Stimulated activated CD8-positive, alpha-beta memory T cell treated with anti-CD3 and anti-CD28 coated beads, Interleukin-15, amount 100 ng/mL, for 48 hours (primary cell): ENCODE results near the gene TMCC3.
"Not testable (repeated sequence)": the region's sequence is repeated elsewhere in the genome, so short reads cannot be mapped to it uniquely, and the experiment has no call there.

ENCODE experiments used
- DNase-seq, 2 donors: peaks; one replicate each; pipeline ENCODE4 v3.0.0-alpha.2; 2020; ENCODE audit warnings: low read depth in 2 of 2

TMCC3 gene

GRCh38 chr12:94650143-94651056 lies at the start of gene TMCC3:
TSS of gene TMCC3 (minus strand) at chr12:94650557. CDS start at chr12:94650430, 127 bp downstream.
- DNase-seq: no peak

DNA sequence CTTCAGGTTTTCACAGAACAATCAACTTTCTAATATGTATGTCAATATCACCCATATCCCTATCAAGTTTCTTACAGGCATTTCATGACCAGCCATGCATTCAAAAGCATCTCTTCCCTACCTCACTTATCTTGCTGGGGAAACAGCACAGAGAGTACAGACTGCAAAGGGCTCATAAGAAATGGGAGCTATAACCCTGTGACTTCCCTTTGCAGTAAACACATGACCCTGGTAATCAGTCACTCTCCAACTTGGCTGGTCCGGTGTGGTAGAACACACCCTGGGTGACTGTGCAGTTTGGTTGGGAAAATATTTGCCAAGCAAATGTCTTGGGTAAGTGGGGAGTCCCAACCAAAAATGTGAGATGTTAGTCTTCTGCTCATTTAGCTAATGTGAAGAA lies 49.4 kb upstream of the TMCC3 start:
- DNase-seq: no peak

DNA sequence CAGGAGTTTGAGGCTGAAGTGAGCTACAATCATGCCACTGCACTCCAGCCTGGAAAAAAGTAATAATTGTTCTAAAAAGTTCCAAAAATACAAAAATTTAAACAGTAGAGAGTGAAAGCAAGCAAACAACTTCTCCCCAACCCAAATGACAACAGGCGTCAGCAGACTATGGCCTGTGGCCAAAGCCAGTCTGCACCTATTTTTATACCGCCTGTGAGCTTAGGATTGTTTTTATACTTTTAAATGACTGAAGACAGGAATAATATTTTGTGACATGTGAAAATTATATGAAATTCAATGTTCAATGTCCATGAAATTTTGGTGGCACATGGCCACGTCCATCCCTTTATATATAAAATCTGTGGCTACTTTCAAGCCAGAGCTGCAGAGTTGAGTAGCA lies 48.2 kb upstream of the TMCC3 start:
- no peak for DNase-seq

GRCh38 chr12:94697631-94698030 lies 47.3 kb upstream of the TMCC3 start:
- DNase-seq: no peak

- DNase-seq: no peak
These were observed 44.4 kb upstream of the TMCC3 start for GRCh38 chr12:94694732-94695131.

DNA sequence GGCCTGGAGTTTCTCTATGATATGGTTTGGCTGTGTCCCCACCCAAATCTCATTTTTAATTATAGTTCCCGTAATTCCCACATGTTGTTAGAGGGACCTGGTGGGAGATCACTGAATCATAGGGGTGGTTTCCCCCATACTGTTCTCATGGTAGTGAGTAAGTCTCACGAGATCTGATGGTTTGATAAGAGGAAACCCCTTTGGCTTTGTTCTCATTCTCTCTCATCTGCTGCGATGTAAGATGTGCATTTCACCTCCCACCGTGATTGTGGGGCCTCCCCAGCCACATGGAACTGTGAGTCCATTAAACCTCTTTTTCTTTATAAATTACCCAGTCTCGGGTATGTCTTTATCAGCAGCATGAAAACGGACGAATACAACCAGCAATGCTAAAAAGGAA lies 42.5 kb upstream of the TMCC3 start:
- not testable (repeated sequence) for DNase-seq

DNA sequence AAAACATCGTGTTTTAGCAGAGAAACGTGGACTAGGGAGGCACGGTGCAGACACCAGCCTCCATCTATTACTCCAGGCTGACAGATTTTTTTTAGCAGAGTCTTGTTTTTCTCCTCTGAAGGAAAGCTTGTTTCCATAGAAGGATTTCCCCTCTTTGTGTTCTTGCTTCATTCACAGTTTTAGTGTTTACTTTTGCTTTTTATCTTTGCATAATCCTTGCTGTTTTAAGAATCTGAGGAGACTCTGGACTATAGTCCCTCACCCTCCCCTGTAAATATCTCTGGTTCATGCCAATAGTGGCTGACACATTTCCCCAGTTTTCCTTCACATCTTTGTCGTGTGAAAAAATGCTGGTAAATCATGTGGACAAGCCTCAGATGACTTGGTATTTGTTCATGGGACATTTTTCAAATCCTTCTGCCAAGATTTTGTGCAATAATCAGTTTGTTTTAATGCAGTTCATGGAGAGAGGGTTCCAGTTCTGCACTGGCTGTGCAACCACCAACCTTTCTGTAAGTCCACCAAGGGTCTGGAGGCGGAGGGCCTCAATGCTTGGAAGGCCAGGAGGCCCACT lies 39.9 kb upstream of the TMCC3 start:
- DNase-seq: no peak

GRCh38 chr12:94689646-94690036 lies 39.3 kb upstream of the TMCC3 start:
- no peak for DNase-seq

DNA sequence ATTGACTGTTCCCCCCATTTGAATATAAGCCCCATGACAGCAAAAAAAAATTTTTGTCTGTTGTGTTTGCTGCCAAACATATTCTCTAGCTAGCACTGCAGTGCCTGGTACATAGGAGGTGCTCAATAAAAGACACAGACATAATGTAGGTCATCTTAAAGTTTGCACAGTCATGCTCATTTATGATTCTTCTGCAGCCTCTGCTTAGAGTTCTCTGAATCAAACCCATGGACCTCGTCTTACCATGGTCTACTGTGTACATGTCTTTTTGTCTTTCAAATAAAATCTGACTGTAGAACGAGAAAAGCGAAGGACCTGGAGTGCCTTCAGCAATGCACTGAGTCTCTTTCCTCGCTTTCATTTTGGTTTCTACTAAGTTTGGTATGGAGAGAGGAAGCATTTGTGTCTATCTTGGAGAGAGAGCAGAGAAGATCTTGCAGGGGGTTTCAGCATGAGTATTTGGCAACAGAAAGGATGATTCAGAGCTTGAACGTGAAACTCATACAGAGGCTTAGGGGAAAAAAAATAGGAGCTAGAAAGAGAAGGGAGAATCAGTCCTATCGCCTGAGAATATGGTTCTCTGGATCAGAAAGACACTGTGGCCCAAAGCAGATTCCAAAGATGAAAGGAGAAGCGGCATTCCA lies 38.8 kb upstream of the TMCC3 start:
- DNase-seq: no peak

- DNase-seq: no peak
These were observed 37.5 kb upstream of the TMCC3 start for GRCh38 chr12:94687891-94688290.

GRCh38 chr12:94686834-94687628 lies 36.7 kb upstream of the TMCC3 start:
- no peak for DNase-seq

DNA sequence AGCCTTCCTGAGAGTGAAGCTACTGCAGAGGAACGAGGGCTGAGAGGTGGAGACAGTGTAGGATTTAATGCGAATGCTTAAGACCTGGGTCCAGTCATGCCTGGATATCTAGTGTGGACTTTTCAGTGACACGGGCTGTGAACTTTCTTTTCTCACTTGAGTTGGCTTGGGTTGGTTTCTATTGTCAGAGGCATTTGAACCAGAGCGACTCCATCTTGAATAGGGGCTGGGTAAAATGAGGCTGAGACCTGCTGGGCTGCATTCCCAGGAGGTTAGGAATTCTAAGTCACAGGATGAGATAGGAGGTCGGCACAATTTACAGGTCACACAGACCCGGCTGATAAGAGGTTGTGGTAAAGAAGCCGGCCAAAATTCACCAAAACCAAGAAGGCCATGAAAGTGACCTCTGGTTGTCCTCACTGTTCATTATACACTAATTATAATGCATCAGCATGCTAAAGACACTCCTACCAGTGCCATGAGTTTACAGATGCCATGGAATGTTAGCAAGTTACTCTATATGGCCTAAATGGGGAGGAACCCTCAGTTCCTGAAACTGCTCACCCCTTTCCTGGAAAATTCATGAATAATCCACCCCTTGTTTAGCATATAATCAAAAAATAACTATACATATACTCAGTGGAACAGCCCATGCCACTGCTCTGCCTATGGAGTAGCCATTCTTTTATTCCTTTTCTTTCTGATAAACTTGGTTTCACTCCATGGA lies 34.2 kb upstream of the TMCC3 start:
- no peak for DNase-seq

DNA sequence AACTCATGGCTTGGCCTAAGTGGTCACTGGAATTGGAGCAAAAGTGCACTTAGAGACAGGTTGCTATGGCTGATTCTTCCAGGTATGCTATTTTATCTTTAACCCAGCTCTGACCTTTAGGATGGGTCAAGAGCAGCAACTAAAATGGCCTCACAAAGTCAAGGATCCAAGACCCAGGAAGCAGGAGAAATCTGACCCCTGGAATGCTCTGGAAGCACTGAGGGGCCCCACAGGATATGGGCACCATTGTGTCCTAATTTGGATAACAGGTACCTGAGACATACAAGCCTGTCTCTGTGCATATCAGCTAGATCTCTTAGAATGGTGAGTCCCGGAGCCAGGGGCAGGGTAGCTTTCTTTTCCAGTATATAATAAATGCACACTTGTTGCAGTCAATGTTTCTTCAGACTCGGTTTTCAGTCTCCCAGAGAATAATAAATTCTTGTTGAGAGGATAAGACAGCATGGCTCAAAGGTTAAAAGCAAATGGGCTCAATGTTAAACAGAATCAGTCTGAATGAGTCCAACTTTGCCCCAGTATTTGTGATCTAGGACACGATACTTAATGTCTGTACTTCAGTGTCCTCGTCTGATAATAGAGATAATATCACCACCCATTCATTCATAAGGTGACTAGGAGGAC lies 29.3 kb upstream of the TMCC3 start:
- no peak for DNase-seq

DNA sequence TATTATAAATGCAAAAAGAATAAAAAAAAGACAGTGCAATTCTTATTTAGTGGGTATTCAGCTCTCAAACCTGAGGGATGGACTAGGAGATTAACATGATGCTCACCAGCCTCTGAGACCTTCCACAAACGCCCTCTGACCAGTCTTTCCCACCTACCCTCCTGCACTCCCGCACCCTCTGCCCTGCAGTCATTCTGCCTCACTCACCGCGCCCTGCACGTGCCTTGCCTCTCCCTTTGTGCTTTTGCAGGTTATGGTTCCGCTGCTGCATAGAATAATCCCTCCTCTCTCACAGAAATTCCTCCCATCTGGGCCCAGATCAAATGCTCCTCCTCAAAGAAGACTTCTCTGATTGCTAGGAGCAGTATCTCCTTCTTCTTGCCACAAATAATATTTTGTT lies 28.5 kb upstream of the TMCC3 start:
- DNase-seq: no peak

DNA sequence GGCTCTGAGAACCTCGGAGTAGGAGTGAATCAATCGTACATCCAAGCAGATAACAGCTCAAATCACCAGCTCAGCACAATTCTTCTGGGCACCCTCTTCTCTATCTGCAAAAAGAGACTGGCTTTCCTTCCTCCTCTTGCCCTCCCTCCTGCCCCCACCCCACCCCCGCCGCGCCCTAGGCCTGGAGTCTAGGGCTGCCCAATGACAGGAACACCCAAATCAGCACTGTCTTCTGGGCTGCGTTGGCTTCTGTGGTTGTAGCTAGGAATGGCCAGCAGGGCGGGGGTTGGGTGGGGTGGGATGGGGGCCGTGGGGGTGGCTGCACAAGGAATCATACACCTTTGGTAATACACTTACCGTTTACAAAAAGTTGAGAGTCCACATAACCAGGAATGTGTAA lies 28.0 kb upstream of the TMCC3 start:
- no peak for DNase-seq

DNA sequence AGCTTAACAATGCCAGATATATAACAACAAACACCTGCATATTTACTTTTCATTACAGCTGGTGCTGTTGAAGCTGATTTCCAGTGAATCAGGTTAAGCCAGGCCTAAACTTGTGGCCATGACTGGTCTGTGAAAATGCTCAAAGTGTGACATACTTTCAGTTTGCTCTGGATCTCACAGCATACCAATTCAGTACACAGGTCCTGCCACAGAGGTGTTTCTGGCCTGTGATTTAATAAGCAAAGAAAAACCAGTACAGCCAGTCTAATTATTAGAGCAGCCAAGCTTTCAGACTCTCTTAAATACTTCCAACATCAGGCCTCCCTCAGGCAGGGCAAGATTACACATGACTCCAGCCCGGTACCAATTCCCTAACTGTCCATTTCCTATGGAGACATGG lies 27.4 kb upstream of the TMCC3 start:
- DNase-seq: no peak

GRCh38 chr12:94676922-94677321 lies 26.6 kb upstream of the TMCC3 start:
- no peak for DNase-seq

DNA sequence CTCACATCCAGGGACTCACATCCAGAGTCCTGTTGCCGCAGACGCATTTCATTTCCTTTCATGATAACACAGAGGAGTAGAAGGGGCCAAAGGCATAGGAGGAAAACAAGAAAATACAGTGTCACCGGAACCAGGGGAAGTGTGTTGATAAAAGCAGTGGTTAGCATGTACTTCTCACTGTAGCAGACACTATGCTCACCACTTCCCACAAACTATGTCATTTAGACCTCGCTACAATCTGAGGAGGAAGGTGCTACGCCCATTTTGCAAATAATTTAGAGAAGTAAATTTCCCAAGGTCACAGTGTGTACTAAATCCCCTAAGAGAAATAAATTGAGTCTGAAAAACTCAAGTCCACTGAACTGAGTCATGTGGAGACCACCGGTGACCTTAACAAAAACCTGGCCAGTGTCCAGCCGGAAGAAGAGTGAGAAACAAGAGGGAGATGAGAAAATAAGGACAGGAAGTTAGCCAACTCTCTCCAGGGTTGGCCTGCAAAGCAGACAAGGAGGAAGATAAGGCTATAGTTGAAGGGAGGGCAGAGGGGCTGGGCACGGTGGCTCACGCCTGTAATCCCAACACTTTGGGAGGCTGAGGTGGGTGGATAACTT lies 25.8 kb upstream of the TMCC3 start:
- no peak for DNase-seq

DNA sequence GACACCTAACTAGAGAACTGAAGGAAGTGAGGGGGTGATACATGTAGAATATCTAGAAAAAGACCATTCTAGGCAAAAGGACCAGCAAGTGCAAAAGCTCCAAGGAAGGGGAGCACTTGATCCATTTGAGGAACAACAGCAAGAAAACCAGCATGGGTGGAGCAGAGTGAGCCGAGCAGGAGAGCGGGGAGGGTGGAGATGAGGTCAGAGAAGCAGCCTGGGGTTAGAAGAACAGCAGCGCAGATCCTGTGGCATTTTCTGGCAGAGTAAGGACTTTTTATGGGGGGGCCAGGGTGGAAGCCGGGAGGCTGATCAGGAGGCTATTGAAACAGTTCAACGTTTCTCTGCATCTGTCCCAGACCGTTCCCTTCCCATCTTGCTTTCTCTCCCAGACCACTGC lies 24.5 kb upstream of the TMCC3 start:
- no peak for DNase-seq

DNA sequence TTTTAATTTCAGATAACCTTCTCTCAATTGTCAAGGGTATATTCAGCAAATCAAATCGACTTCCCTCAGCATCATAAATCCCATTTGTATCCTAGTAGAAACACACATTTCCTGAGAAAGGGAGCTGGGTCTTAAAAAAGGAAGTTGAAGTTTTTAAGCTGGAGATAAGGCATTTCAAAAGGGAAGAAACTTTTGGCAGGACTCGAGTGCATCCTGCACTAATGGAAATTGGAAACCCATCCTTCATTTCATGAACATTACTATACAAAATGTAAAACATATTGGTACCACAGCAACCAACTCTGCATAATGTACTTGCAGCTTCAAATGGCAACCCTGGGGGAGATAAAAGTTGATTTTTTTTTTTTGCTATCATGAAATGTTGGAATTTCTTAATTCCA lies 23.7 kb upstream of the TMCC3 start:
- DNase-seq: no peak

DNA sequence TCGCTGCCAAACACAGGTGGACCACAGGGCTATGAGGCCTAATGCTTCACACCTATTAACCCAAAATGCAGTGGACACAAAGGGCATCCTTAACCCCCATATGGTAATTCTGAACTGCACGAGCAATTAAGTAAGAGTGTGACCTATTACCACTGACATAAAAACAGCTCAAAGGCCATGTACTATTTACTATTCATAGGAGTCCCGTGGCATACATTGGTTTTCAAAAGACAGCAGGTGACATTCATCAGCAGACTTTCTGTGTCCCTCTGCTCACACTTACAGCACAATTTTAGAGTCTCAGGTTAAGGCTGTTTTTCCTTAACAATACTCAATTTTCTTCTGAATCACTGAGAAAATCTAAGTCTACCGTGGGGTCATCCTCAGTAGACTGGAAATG lies 23.1 kb upstream of the TMCC3 start:
- no peak for DNase-seq
